SH-SY5Y (cell line): ENCODE data around the gene ATP9B.

Experiments
- GATA2 ChIP-seq: IDR thresholded peaks from 2 replicates; pipeline ENCODE4 v1.6.1; 2011; ENCODE audit warnings: mild to moderate bottlenecking, low read depth, low read length
- GATA3 ChIP-seq: IDR thresholded peaks from 2 replicates; pipeline ENCODE4 v1.6.1; 2011; ENCODE audit warnings: low read depth, mild to moderate bottlenecking, low read length, moderate library complexity

GRCh38 chr18:79022603-79023002 is 46.6 kb upstream of the ATP9B start:
- TF ChIP-seq GATA2 (no peak), GATA3 (no peak)
